Measurements from ENCODE around the gene RTN1. TPM values are rescaled to one million over a fixed set of nuclear protein-coding genes. Genes with fewer than 3 reads are reported as not detected.

RTN1 gene
- total RNA-seq, 1 experiment from 2014 or later, result 1.1 TPM

GRCh38 chr14:59753512-59753911, 117.1 kb downstream of the RTN1 start (continued):
- TF ChIP-seq ATF1 (CRISPR knock-in tag; IDR thresholded peaks at IDR 0.05) (no peak), ZNF121 (CRISPR knock-in tag; IDR thresholded peaks at IDR 0.05) (no peak), GABPB1 (CRISPR knock-in tag; IDR thresholded peaks at IDR 0.05) (no peak), NR3C1 (CRISPR knock-in tag; conservative IDR thresholded peaks at IDR 0.05; ENCODE audit: low read depth) (no peak), CDX4 (CRISPR knock-in tag; IDR thresholded peaks at IDR 0.05; ENCODE audit: borderline replicate concordance) (no peak), ZNF138 (CRISPR knock-in tag; conservative IDR thresholded peaks at IDR 0.05) (no peak), E2F1 (CRISPR knock-in tag; IDR thresholded peaks at IDR 0.05) (no peak), MXD4 (CRISPR knock-in tag; IDR thresholded peaks at IDR 0.05; ENCODE audit: borderline replicate concordance) (no peak), STAT6 (CRISPR knock-in tag; conservative IDR thresholded peaks at IDR 0.05; ENCODE audit: low read depth) (no peak)

GRCh38 chr14:59751578-59751977, 119.0 kb downstream of the RTN1 start:
- CTCF ChIA-PET, result interaction anchor here (0.6 to 1.0 kb wide), 2 partner anchors 18 to 146 kb away, joined by 3 read pairs; no protein-coding TSS in a partner anchor

More at GRCh38 chr14:59751578-59751977, 119.0 kb downstream of the RTN1 start:
- ATAC-seq, result no peak
- TF ChIP-seq OVOL2 (CRISPR knock-in tag; IDR thresholded peaks at IDR 0.05; ENCODE audit: borderline replicate concordance) (no peak), IRF1 (CRISPR knock-in tag; IDR thresholded peaks at IDR 0.05) (no peak), SOX15 (CRISPR knock-in tag; IDR thresholded peaks at IDR 0.05) (no peak), IRF2 (CRISPR knock-in tag; IDR thresholded peaks at IDR 0.05; ENCODE audit: borderline replicate concordance, low read depth) (no peak), ZNF671 (CRISPR knock-in tag; IDR thresholded peaks at IDR 0.05) (no peak), CREB1 (CRISPR knock-in tag; IDR thresholded peaks at IDR 0.05) (no peak), STAT6 (CRISPR knock-in tag; conservative IDR thresholded peaks at IDR 0.05; ENCODE audit: low read depth) (no peak), TEAD4 (CRISPR knock-in tag; IDR thresholded peaks at IDR 0.05) (no peak)
- H3K9me3 Mint-ChIP-seq, result no peaks in the 10 kb centered on the region
- H3K27ac Mint-ChIP-seq, result no peak overlapping the region
- peaks cover 7% of the 10 kb centered on the region for H3K4me1 Mint-ChIP-seq
- no peak overlapping the region for H3K4me3 Mint-ChIP-seq
- no peaks in the 10 kb centered on the region for H3K27me3 Mint-ChIP-seq (ENCODE audit: low read depth)
- DNase-seq (ENCODE audit: low spot score), result no peak
- no peaks in the 10 kb centered on the region for H3K36me3 Mint-ChIP-seq
- POLR2A ChIA-PET, result no interaction called here

Measured in WTC11 (cell line).